ENCODE results near the gene FBH1. TPM values are rescaled to one million over a fixed set of nuclear protein-coding genes. Genes with fewer than 3 reads are reported as not detected.

Gene FBH1
- total RNA-seq, 2 experiments from 2014 or later: 33.9 to 34.2 TPM

GRCh38 chr10:5953676-5954075 is 63.6 kb downstream of the FBH1 start:
- no peaks in the 10 kb centered on the region for H3K27me3 ChIP-seq (ENCODE audit: control insufficient read depth in 1 of 2, insufficient read depth in 2 of 2, low read length in 2 of 2)
- no peaks in the 10 kb centered on the region for H3K4me1 ChIP-seq (ENCODE audit: insufficient read depth, low read length)
- no peaks in the 10 kb centered on the region for H3K4me1 Mint-ChIP-seq (ENCODE audit: low read depth)
- intact Hi-C loops (cut with DNase I, micrococcal nuclease): no loop called here
- POLR2A ChIA-PET: interaction anchor here (0.6 kb wide), 1 partner anchor 492 kb away, joined by 3 read pairs; no protein-coding TSS in a partner anchor
- no peak overlapping the region for H3K4me3 ChIP-seq (ENCODE audit: low read length)
- no peak for TF ChIP-seq CTCF (IDR thresholded peaks at IDR 0.05)
- no peaks in the 10 kb centered on the region for H3K9me3 Mint-ChIP-seq
- ATAC-seq (ENCODE audit: poor library complexity) (no peak), DNase-seq (peak in 1 of 14 experiments; percentile 10)
- no peaks in the 10 kb centered on the region for H3K9me3 ChIP-seq (ENCODE audit: control insufficient read depth in 1 of 2, insufficient read depth in 1 of 2, low read length in 2 of 2)
- no peaks in the 10 kb centered on the region for H3K36me3 Mint-ChIP-seq (ENCODE audit: low read depth)
- no peak overlapping the region for H3K27ac ChIP-seq (ENCODE audit: low read depth in 1 of 2, low read length in 2 of 2)
- H3K36me3 ChIP-seq (ENCODE audit: insufficient read depth, low read length): peaks cover 23% of the 10 kb centered on the region
- H3K27me3 Mint-ChIP-seq: no peaks in the 10 kb centered on the region
- CTCF ChIA-PET: no interaction called here
- no peak overlapping the region for H3K4me3 Mint-ChIP-seq
- H3K27ac Mint-ChIP-seq: no peak overlapping the region

- Histone ChIP-seq H3K4me3 (ENCODE audit: low read length) (no peak overlapping the region), H3K36me3 (ENCODE audit: insufficient read depth, low read length) (peaks cover 39% of the 10 kb centered on the region), H3K27me3 (ENCODE audit: control insufficient read depth in 1 of 2, insufficient read depth in 2 of 2, low read length in 2 of 2) (no peaks in the 10 kb centered on the region), H3K4me1 (ENCODE audit: insufficient read depth, low read length) (no peaks in the 10 kb centered on the region), H3K9me3 (ENCODE audit: control insufficient read depth in 1 of 2, insufficient read depth in 1 of 2, low read length in 2 of 2) (no peaks in the 10 kb centered on the region), H3K27ac (ENCODE audit: low read depth in 1 of 2, low read length in 2 of 2) (no peak overlapping the region)
- no peak for TF ChIP-seq CTCF (IDR thresholded peaks at IDR 0.05)
- ATAC-seq (ENCODE audit: poor library complexity) (no peak), DNase-seq (no peak)
- Mint-ChIP-seq H3K4me1 (ENCODE audit: low read depth) (no peaks in the 10 kb centered on the region), H3K4me3 (no peak overlapping the region), H3K27me3 (no peaks in the 10 kb centered on the region), H3K36me3 (ENCODE audit: low read depth) (peaks cover 5% of the 10 kb centered on the region), H3K9me3 (no peaks in the 10 kb centered on the region), H3K27ac (no peak overlapping the region)
- ChIA-PET POLR2A (no interaction called here), CTCF (no interaction called here)
- intact Hi-C loops (cut with DNase I, micrococcal nuclease): no loop called here
Observed at GRCh38 chr10:5956146-5956936, 66.3 kb downstream of the FBH1 start.

GRCh38 chr10:5958077-5958476 is 68.0 kb downstream of the FBH1 start:
- DNase-seq (no peak), ATAC-seq (ENCODE audit: poor library complexity) (no peak)
- Histone ChIP-seq H3K9me3 (ENCODE audit: control insufficient read depth in 1 of 2, insufficient read depth in 1 of 2, low read length in 2 of 2) (no peaks in the 10 kb centered on the region), H3K36me3 (ENCODE audit: insufficient read depth, low read length) (peaks cover 38% of the 10 kb centered on the region), H3K4me3 (ENCODE audit: low read length) (no peak overlapping the region), H3K27me3 (ENCODE audit: control insufficient read depth in 1 of 2, insufficient read depth in 2 of 2, low read length in 2 of 2) (no peaks in the 10 kb centered on the region), H3K27ac (ENCODE audit: low read depth in 1 of 2, low read length in 2 of 2) (no peak overlapping the region), H3K4me1 (ENCODE audit: insufficient read depth, low read length) (no peaks in the 10 kb centered on the region)
- ChIA-PET POLR2A (no interaction called here), CTCF (interaction anchor here (0.6 kb wide), 1 partner anchor 21 kb away, joined by 3 read pairs; no protein-coding TSS in a partner anchor)
- Mint-ChIP-seq H3K4me1 (ENCODE audit: low read depth) (no peaks in the 10 kb centered on the region), H3K36me3 (ENCODE audit: low read depth) (peaks cover 5% of the 10 kb centered on the region), H3K9me3 (no peaks in the 10 kb centered on the region), H3K27ac (no peak overlapping the region), H3K27me3 (no peaks in the 10 kb centered on the region), H3K4me3 (no peak overlapping the region)
- TF ChIP-seq CTCF (IDR thresholded peaks at IDR 0.05): no peak
- intact Hi-C loops (cut with DNase I, micrococcal nuclease): no loop called here
